ENCODE measurements around the gene HOXB6. TPM values are rescaled to one million over a fixed set of nuclear protein-coding genes. Genes with fewer than 3 reads are reported as not detected.

Gene HOXB6
- polyA plus RNA-seq, 1 donor: 0.80 TPM

DNA sequence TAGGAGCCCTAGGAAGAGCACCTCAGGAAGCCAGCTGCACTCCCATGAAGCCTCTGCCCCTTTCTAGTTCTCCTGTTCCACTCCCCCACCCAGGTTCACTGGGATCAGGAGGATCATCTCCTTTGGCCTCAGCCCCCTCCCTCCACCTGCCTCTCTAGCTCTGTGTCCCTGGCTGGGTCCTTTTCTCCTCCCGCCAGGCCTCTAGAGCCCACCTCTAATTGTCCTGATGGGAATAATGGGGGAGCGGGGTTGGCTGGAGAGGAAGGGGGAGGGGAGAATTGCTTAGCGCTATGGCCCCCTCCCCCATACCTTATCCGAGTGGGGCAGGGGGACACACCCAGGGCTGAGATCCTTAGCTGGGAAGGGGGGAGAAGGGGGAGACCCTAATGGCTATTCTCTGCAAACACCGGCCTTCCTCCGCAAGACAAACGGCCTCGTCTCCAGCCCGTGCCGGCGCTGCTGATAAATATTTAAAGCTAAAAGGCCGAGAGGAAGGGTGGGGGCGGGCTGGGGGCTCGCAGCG is 5.0 kb upstream of the HOXB6 start:
- no peak for DNase-seq (ENCODE audit: low read depth)

DNA sequence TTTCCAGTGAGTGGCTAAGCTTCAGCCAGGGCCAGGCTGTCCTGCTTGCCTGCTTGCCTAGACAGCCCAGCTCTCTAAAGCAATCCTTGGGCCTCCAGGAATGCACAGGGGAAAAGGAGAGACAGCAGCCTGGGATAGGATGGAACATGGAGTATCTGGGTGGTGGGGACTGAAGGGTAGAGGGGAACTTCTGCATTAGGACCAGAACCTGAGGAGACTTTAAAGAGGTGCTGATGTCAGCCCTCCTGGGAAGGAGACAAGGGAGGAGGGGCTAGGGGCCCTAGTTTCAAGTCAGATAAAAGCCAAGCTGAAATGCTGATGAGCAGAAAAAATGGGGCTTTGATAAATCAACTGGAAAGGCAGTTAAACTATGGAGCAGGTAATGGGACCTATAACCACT is 4.2 kb upstream of the HOXB6 start:
- DNase-seq (ENCODE audit: low read depth): no peak

DNA sequence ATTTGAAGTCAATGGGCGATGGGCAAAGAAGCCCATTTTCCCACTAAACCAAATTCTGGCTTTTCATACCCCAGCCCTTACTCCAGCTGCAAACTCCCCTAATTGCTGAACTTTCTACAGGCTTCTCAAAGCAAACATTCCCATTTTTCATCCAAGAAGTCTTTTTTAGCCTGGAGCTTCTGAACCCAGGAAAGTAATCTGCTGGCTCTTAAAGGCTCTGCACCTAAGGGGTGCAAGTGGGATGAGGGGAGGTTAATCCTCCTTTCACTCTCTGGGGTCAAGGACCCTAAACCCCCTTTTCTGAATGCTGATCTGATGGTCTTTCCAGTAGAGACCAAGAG is 3.7 kb upstream of the HOXB6 start:
- DNase-seq (ENCODE audit: low read depth): no peak

DNA sequence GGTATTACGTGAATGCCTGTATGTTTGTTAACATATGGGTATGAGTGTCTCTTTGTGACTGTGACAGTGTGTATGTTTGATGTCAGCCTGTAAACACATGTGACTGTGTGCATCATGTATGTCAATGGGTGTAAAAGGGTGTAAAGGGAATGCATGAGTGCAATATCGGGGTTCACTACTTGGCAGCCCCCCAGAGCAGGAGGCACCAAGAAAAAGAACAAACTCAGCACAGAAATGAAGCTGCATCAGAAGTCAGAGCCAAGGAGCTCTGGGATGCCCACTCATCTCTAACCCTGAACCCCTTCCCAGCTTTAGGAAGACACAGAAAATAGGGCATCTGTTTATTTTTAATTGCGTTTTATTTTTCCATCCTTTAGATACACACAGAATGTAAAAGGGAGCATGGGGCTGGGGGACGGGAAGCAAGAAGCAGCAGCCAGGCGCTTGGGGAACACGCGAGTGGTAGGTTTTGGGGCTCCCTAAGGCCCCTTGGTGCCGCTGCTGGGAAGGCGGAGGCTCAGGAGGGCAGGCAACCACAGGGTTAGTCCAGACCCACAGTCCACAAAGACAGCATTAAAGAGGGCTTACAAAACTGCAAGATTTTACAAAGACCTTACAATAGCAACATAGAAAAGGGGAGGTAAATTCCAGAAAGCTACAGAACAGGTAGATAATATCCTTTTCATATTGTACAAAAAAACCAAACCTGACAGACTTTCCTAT is 2.3 kb upstream of the HOXB6 start:
- DNase-seq (ENCODE audit: low read depth): no peak

DNA sequence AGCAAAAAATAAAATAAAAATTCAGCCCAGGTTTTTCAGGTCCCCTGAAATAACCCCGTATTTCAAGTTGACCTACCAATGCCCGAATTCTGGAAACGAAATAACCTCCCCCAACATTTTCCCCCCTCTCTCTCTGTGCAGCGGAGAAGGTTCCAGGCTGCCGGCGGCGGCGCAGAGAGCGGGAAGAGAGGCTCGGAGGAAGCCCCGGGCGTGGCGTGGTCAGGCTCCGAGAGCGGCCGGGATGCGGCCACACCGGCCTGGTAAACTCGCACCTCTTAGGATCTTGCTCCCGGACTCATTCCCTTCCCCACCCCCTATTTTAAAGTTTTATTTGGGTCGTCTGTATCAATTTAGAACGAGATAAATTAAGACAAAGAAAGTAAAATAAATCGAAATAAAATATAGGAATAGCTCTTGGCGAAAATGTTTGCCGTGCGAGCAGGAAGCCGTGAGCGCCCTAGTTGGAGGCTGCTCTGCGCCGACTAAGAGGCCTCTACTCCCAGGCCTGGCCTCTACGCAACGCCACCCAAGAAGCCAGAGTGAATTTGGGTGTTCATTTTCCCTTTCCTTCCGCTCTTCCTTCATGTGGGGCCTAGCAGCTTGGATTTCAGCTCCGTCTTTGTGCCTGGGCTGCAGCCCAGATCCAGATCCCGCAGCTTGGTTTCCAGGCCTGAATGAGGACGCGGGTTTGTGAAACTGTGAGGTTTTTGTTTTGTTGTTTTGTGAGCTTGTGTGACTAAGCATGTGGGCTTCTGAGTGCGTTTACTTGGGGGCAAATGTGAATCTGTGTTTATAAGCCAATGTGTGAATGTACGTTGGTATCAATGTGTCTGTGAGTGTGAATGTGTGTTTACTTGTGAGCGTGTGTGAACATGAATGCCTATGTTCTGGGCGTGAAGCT is 1.5 kb upstream of the HOXB6 start:
- DNase-seq (ENCODE audit: low read depth): no peak

DNA sequence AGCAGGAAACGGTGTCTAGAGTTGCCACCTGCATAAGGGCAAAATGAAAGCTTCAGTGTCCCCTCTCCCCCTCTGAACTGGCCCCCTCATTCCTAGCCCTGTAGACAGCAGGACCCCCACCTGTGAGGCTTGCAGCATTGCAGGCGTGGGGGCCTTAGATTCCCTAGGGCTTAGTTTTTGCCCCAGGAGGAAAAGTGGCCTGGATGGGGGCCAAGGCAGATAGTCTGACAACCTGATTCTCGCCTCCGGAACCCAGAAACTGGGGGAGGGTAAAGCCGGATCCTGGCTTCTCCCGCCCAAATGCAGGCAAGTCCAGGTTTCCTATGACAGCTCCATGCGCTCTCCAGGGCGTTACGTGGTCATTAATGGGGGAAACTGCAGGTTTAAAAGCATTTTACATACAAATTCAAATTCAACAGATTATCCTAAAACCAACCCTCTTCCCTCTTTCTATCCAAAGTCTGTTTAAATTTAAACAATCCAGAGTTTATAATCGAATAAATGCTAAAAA is 678 bp upstream of the HOXB6 start:
- DNase-seq (ENCODE audit: low read depth): no peak

DNA sequence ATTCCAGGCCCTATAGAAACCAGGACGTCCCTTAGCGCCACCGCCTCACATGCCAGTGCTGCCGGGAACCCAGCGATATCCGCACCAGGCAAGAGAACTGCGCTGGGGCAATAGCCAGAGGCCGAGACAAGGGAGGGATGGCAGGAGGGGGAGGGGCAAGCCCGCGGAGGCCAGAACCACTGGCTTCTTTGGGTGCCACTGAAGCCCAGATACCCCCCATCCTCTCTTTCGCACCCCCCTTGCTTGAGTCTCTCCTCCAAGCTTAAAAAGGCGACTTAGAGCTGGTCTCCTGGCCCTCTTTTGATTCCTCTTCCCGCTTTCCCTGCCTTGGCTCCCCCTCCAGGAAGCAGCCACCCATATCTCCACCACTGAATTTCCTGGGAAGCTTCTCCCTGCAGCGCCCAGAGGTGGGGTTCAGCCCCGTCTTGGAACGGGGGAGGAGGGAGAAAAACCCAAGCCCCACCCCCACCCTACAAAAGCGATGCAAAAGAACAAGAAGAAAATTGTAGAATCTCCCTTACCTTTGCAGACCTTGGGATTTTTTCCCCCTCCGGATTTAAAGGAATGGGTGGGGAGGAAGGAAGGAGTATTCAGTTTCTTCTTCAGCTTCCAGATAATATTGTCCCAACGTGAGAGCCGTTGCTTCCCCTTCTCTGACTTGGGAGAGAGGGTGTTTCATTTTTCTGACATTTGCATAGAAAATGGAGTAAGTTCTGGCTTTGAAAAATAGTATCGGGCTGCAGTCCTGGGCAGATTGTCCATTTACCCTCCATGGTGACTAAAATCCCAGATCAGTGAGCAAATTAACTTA is 622 bp downstream of the HOXB6 start:
- DNase-seq (ENCODE audit: low read depth): no peak

DNA sequence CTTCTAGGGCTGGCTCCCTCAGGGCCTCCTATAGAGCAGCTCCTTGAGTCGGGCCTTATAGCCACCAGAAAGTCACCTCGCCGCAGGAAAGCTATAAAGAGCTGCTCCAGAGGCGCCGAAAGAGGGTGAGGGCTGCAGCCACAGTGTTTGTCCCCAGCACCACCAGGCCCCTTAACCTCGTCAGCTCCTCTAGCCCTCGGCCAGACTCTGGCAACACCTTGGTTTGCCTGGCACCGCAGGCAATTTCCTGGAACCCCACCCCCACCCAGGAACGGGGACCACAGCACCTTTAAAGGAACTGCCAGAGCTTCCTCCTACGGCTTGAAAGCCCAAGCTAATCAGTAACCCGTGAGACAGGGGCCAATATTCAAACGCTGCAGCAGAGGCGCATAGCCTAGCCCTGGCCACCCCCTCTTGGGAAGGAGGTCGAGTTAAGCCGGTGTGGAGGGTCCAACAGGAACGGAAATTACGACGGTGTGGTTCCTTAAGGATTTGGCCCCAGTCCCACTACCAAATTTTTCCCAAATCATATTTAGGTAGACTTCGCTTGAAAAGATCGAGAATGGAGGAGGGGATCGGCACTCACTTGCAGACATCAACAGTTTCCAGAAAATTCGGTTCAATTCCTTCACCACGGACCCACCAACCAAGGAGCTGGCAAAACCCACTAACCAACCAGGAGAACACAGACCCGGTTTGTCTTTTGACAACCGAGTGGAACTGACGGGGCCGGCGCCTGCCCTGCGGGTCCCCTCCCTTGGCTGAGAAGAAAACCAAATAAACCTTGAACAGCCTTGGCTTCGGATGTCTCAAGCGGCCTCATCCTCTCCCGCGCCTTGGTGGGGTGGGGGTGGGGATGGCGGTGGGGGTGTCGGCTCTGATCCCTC is 3.0 kb downstream of the HOXB6 start:
- no peak for DNase-seq (ENCODE audit: low read depth)

DNA sequence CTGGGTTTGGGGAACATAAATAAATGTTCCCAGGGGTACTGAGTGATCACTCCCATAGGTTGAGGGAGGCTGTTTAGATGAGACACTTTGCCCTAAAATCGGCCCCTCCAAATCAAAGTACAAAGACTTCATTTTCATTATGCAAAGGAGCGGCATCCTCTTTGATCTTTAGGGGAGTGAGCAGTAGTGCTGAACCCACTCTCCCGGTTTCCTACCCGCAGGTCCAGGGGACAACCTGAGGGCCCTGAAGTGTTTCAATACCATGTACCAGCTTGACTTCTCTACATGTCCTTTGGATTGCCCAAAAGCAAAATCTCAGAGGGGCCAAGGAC is 3.6 kb downstream of the HOXB6 start:
- no peak for DNase-seq (ENCODE audit: low read depth)

DNA sequence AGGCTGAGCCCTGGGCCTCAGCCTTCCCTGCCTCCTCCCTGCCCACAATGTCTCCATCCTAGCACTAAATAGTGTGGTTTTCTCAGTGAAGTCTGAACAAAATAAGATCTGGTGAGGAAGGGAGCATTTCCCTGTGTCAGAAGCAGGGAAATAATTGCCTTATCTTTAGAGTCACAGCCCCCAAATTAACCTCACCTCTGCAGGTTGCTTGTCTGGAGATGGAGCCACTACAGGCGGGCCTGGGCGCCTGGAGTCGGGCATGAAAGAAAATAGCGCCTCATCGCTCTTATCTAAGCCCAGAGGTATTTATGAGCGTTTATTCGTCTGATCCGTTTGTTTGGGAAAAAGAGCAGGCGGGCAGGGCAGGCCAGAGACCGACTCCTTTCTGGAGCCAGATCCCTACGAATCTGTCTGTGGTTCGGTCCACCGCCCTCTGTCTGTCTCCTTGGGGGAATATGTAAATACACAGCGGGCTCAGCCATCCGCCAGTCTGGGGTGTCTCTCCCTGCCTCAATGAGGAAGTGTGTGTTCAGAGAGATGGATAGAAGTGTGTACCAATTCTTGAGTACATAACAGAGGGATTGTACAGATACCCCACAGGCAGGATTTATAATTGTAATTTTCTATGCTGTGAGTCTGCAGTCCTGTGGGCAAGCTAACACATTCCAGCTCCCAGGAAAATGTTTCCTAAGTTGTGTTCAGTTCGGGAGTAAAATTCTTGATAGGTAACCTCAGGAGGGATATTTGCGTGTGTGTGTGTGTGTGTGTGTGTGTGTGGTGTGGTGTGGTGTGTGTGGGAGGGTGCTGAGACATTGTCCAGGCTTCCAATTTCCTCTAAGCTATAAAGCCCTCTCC is 4.3 kb downstream of the HOXB6 start:
- no peak for DNase-seq (ENCODE audit: low read depth)

DNA sequence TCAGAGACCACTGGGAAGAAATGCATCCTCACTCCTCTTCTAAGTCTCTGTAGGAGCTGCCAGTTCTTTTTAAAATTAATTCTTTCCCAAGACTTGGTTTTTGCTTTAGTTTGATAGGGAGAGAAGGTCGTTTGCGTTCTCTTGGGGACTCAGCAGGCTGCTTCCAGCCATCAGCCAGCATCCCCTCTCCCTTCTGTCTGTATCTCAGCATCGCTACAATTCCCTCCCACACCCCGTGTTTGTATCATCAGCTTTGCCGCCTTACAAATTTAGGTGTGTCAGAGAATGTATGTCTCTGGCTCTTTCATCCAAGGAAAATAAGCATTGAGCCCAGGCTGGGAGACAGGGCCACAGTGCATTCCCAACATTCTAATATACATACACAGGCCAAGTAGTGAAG is 5.4 kb downstream of the HOXB6 start:
- DNase-seq (ENCODE audit: low read depth): no peak

DNA sequence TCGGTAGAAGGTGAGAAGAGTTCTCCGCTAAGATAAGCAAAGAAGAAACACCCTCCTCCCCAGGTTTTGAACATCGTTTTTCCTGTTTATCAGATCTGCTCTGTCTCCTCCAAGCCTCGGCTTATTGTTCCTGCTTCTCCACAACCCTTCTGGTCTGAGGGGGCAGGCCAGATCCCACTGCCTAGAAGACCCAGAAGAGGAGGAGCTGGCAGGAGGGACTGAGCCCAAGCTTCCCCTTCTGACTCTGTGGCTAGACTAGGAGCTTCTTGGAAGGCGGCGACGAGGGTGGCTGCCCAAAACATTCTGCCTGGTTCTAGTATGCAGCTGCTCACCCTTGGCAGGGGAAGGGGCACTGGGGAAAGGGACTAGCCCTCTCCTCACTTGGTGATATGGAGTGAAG is 6.0 kb downstream of the HOXB6 start:
- no peak for DNase-seq (ENCODE audit: low read depth)

DNA sequence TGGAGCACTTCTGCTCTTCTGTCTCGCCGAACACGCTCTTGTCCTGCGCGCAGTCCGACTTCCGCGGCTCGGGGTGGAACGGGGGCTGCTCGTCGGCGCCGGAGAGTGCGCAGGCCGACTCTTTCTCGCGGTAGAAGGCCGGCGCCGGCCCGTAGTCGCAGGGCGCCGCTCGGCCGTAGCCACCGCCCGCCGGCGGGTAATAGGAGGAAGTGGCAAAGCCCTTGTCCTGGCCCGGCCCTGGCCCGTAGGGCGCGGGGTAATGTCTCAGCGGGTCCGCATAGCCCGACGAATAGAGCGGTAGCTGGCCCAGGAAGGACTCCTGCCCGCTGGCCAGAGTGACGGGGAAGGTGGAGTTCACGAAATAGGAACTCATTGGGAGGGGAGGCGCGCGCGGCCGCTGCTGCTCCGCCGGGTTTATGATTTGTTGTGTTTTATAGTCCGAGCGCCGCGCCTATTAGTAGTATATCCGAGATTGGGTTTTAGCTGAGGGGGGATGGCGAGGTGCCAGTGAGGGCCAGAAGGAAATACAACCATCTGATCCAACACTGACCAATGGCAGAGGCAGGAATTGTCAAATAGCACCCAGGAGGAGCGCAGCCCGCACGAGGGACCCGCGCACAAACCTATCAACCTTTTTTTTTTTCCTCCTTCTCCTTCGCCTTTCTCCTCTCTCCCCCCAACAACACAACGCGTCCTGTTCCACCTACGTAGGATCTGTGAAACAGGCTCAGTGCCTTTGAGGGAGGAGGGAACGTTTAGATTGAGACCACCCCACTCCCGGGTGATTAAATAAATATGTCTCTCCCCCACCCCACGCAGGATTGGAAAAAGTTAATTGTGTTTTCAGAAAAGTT is 6.8 kb downstream of the HOXB6 start:
- DNase-seq (ENCODE audit: low read depth): no peak

DNA sequence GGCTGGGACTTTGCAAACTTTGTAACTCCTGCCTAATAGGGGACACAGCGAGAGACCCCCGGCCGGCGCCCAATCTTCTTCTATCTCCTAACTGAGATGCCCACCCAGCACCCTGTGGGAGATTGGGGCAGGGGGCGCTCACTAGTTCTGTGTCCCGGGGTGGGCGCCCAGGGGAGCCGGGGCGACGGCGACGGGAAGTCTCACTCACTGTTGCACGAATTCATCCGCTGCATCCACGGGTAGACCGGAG is 7.3 kb downstream of the HOXB6 start:
- no peak for DNase-seq (ENCODE audit: low read depth)

DNA sequence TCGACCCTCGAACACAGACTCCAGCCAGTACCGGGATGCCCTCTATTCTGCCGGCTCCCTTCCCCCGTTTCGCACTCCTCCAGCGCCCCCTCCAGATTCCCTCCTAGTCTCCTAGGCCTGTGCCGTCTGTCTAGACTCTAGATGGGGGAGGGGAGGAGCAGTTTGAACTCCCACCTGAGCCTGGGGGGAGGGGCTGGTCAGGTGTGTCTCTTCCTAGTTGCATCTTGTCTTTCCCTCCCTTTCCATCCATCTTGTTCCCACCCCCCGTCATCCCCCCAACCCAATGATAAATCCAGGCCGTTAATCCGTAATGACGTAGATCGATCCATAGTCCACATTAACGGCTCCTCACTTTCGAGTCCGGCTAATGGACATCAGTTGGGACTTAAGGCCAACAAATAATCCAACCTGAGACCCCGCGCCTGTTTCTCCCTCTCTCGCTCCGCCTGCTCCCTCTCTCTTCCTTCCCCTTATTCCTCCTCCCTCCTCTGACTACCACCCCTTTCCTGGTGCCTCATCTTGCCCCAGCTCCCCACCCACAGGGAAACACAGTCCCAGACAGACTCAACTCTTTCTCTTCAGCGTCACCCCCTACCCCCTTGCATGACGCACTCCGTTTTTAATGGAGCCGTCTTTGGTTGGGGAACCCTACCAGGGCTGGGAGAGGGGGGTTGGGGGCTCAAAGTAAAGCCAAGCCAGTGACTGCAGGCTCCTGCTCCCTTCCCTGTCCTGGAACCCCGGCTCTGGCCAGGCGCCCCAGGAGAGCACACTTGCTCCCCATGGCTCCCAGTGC is 7.9 kb downstream of the HOXB6 start:
- no peak for DNase-seq (ENCODE audit: low read depth)

DNA sequence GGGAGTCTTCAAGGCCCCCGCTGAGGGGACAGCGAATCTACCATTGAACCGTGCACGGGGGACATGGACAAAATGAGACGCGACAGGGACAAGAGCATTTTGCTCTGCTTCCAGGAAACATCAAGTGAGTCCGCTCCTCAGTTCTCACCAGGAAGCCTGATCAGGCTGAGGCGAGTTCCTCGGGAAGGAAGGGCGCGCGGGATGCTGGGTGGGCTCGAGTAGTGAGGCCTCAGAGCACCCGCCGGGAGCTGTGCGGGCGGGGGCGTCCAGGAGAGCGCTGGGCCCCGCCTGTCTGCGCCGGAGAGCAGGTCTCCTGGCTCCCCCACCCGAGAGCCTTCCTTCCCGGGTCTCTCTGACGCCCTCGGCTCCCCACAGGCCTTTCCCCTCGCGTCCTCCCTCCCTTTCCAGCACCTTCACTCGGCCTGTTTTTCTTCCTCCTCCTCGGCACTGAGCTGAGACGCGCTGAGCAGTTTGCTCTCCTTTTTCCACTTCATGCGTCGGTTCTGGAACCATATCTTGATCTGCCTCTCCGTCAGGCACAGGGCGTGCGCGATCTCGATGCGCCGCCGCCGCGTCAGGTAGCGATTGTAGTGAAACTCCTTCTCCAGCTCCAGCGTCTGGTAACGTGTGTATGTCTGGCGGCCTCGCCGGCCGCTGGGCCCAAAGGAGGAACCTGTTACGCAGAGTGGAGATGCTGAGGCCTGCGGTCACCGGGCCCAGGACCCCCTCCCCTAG is 8.6 kb downstream of the HOXB6 start:
- no peak for DNase-seq (ENCODE audit: low read depth)

DNA sequence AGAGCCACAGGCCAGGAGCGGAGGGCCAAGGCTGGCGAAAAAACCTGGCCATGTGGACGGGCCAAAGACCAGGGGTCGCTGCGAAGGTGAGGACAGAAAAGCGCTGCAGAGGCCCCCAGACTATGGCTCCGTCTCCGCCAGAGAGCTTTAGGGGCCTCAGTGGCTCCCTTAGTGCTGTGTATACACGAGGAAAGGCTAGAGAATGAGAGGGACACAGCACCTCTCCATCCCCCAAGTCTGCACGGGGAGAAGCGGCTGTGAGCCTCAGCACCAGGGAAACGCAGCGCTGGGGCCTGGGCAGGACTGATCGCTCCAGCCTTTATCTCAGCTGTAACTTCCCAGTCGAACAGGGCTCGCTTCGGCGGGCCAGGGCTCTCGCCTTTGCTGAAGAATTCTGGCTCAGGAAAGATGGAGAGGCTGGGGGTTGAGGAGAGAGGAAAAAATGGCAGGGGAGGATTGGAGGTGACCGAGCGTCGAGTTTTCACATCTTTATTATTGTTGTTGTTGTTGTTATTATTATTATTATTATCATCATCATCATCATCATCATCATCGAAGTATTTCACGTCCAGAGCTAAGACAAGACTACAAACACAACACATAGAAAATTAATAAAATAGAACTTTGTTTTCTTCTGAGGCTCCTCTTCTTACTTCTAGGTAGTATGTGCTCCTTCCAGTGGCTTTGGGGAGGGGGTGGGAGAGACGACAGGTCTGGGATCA is 9.3 kb downstream of the HOXB6 start:
- DNase-seq (ENCODE audit: low read depth): no peak
